Subcutaneous adipose tissue (tissue), 4 donors: ENCODE data around the gene HES2. TPM values are rescaled to one million over a fixed set of nuclear protein-coding genes. Genes with fewer than 3 reads are reported as not detected.

Source experiments
- CTCF ChIP-seq: fragments of 450-650 bp; IDR thresholded peaks from one replicate; pipeline ENCODE4 v1.5.1; 2016; ENCODE audit warnings: low read depth, mild to moderate bottlenecking, control low read depth, antibody characterized with exemption, moderate library complexity
- total RNA-seq, 4 donors: library from RNA; depleted of rRNA; stranded (reverse); fragments of >200 nt; gene quantifications; one replicate each; pipeline ENCODE4 v1.1.0, GENCODE V29; 2016

HES2 gene
- total RNA-seq, 4 donors from 2014 or later, result under 0.01 to 0.19 (median 0.17) TPM; not detected in 1

GRCh38 chr1:6391951-6392808 lies 27.5 kb downstream of the HES2 start:
- no peak for TF ChIP-seq CTCF

GRCh38 chr1:6389971-6390370 lies 29.7 kb downstream of the HES2 start:
- no peak for TF ChIP-seq CTCF

GRCh38 chr1:6386371-6386949 lies 33.3 kb downstream of the HES2 start:
- TF ChIP-seq CTCF, result no peak

GRCh38 chr1:6385488-6386191 lies 34.1 kb downstream of the HES2 start:
- no peak for TF ChIP-seq CTCF

- TF ChIP-seq CTCF, result no peak
Observed at GRCh38 chr1:6384962-6385361, 34.8 kb downstream of the HES2 start.

GRCh38 chr1:6384135-6384534 lies 35.6 kb downstream of the HES2 start:
- TF ChIP-seq CTCF, result no peak

- TF ChIP-seq CTCF, result no peak
Observed at GRCh38 chr1:6380037-6380436, 39.7 kb downstream of the HES2 start.
